Head of caudate nucleus (tissue), 42 donors: ENCODE results near the gene TSPYL4.

Source experiments
- DNase-seq, 42 donors: peaks; one replicate each; pipeline versions ENCODE4 v3.0.0 to v3.0.0-alpha.2; 2020 to 2021; ENCODE audit warnings: mixed read lengths in 7 of 42
- intact Hi-C: fragments of 100-400 bp; cut with DNase I; formaldehyde crosslinking; loops from one replicate; pipeline ENCODE4 v1.15.0; 2022

Gene TSPYL4

GRCh38 chr6:116244284-116244683 lies 9.6 kb downstream of the TSPYL4 start:
- intact Hi-C loops: no loop called here
- no peak for DNase-seq

- DNase-seq: no peak
- intact Hi-C loops: no loop called here
Observed at GRCh38 chr6:116239856-116240255, 14.0 kb downstream of the TSPYL4 start.

- DNase-seq: no peak
- intact Hi-C loops: no loop called here
Observed at GRCh38 chr6:116239256-116239655, 14.6 kb downstream of the TSPYL4 start.

GRCh38 chr6:116238083-116238482 lies 15.8 kb downstream of the TSPYL4 start:
- intact Hi-C loops: no loop called here
- DNase-seq: no peak

- no peak for DNase-seq
- intact Hi-C loops: no loop called here
Observed at GRCh38 chr6:116234689-116235088, 19.2 kb downstream of the TSPYL4 start.

- intact Hi-C loops: no loop called here
- DNase-seq: peak; percentile 94 to 99 (median 98)
Observed at GRCh38 chr6:116229287-116229913, 24.5 kb downstream of the TSPYL4 start.

- intact Hi-C loops: no loop called here
Observed at GRCh38 chr6:116223355-116223754, 30.5 kb downstream of the TSPYL4 start.

GRCh38 chr6:116221911-116222310 lies 32.0 kb downstream of the TSPYL4 start:
- intact Hi-C loops: no loop called here
- DNase-seq: no peak

More at GRCh38 chr6:116223355-116223754, 30.5 kb downstream of the TSPYL4 start:
- DNase-seq: no peak

GRCh38 chr6:116221067-116221466 lies 32.8 kb downstream of the TSPYL4 start:
- intact Hi-C loops: no loop called here

GRCh38 chr6:116218866-116219265 lies 35.0 kb downstream of the TSPYL4 start:
- DNase-seq: no peak
- intact Hi-C loops: no loop called here

More at GRCh38 chr6:116221067-116221466, 32.8 kb downstream of the TSPYL4 start:
- no peak for DNase-seq

GRCh38 chr6:116218172-116218633 lies 35.7 kb downstream of the TSPYL4 start:
- DNase-seq: no peak
- intact Hi-C loops: no loop called here

- DNase-seq: no peak
Observed at GRCh38 chr6:116217069-116217468, 36.8 kb downstream of the TSPYL4 start.

GRCh38 chr6:116215414-116215813 lies 38.5 kb downstream of the TSPYL4 start:
- no peak for DNase-seq
- intact Hi-C loops: no loop called here

More at GRCh38 chr6:116217069-116217468, 36.8 kb downstream of the TSPYL4 start:
- intact Hi-C loops: no loop called here

- intact Hi-C loops: no loop called here
- no peak for DNase-seq
Observed at GRCh38 chr6:116214681-116215080, 39.2 kb downstream of the TSPYL4 start.

GRCh38 chr6:116210750-116211425 lies 43.0 kb downstream of the TSPYL4 start:
- DNase-seq: no peak

GRCh38 chr6:116210316-116210715 lies 43.6 kb downstream of the TSPYL4 start:
- DNase-seq: no peak

More at GRCh38 chr6:116210750-116211425, 43.0 kb downstream of the TSPYL4 start:
- intact Hi-C loops: no loop called here

GRCh38 chr6:116208056-116208785 lies 45.7 kb downstream of the TSPYL4 start:
- no peak for DNase-seq
- intact Hi-C loops: no loop called here

More at GRCh38 chr6:116210316-116210715, 43.6 kb downstream of the TSPYL4 start:
- intact Hi-C loops: no loop called here

GRCh38 chr6:116206231-116206903 lies 47.5 kb downstream of the TSPYL4 start:
- DNase-seq: no peak
- intact Hi-C loops: no loop called here

- intact Hi-C loops: no loop called here
- no peak for DNase-seq
Observed at GRCh38 chr6:116205281-116205680, 48.6 kb downstream of the TSPYL4 start.
